GM23338 (cell line): ENCODE measurements around the gene RDH12. TPM values are rescaled to one million over a fixed set of nuclear protein-coding genes. Genes with fewer than 3 reads are reported as not detected.

Source experiments
- ATAC-seq: fragments of 200-7000 bp; cut with Tn5 transposase; 3 replicates; pipeline ENCODE4 v1.9.1; 2020
- DNase-seq: peaks from one replicate; pipeline ENCODE4 v3.0.0-alpha.2; 2015; ENCODE audit warnings: low spot score
- H2AFZ ChIP-seq: fragments of 200-600 bp; sonication (generic); 2 replicates; pipeline ENCODE4 v1.8.0; 2016; ENCODE audit warnings: antibody characterized with exemption, mild to moderate bottlenecking, moderate library complexity
- H3F3A ChIP-seq: fragments of 200-600 bp; sonication (generic); replicated peaks from 2 replicates; pipeline ENCODE4 v1.8.0; 2017; ENCODE audit warnings: antibody characterized with exemption, mixed run types, low read depth
- H3K27ac ChIP-seq: fragments of 200-600 bp; sonication (generic); 2 replicates; pipeline ENCODE4 v1.6.1; 2016; ENCODE audit warnings: low read depth
- H3K27me3 ChIP-seq: fragments of 200-600 bp; sonication (generic); 2 replicates; pipeline ENCODE4 v1.8.0; 2016; ENCODE audit warnings: mild to moderate bottlenecking, mixed run types, moderate library complexity; ENCODE audit not compliant: insufficient read depth
- H3K36me3 ChIP-seq: fragments of 200-600 bp; sonication (generic); 2 replicates; pipeline ENCODE4 v1.8.0; 2016; ENCODE audit warnings: mild to moderate bottlenecking; ENCODE audit not compliant: insufficient read depth
- H3K4me1 ChIP-seq: fragments of 200-600 bp; sonication (generic); 2 replicates; pipeline ENCODE4 v1.8.0; 2016; ENCODE audit warnings: mild to moderate bottlenecking, moderate library complexity; ENCODE audit not compliant: insufficient read depth
- H3K4me2 ChIP-seq: fragments of 200-600 bp; sonication (generic); 2 replicates; pipeline ENCODE4 v1.7.1; 2017; ENCODE audit warnings: mixed run types
- H3K4me3 ChIP-seq: fragments of 200-600 bp; sonication (generic); 2 replicates; pipeline ENCODE4 v1.6.1; 2016; ENCODE audit warnings: mixed run types
- H3K79me2 ChIP-seq: fragments of 200-600 bp; sonication (generic); replicated peaks from 2 replicates; pipeline ENCODE4 v1.8.0; 2017; ENCODE audit warnings: mild to moderate bottlenecking; ENCODE audit not compliant: insufficient read depth
- H3K9me2 ChIP-seq: fragments of 200-600 bp; sonication (generic); 2 replicates; pipeline ENCODE4 v1.8.0; 2017; ENCODE audit not compliant: insufficient read depth
- H4K20me1 ChIP-seq: fragments of 200-600 bp; sonication (generic); replicated peaks from 2 replicates; pipeline ENCODE4 v1.8.0; 2017; ENCODE audit warnings: mild to moderate bottlenecking; ENCODE audit not compliant: insufficient read depth
- H3K27ac Mint-ChIP-seq: 2 replicates; pipeline ENCODE4 v1.8.0; 2020; ENCODE audit warnings: inconsistent platforms, mild to moderate bottlenecking, moderate library complexity, mixed read lengths
- H3K27me3 Mint-ChIP-seq: 3 replicates; pipeline ENCODE4 v1.8.0; 2022; ENCODE audit warnings: low read depth, mild to moderate bottlenecking, moderate library complexity, mixed read lengths, inconsistent platforms; ENCODE audit not compliant: insufficient read depth, poor library complexity
- H3K36me3 Mint-ChIP-seq: 3 replicates; pipeline ENCODE4 v1.8.0; 2021; ENCODE audit warnings: low read depth, mild to moderate bottlenecking, inconsistent platforms, moderate library complexity, mixed read lengths
- H3K4me1 Mint-ChIP-seq: 3 replicates; pipeline ENCODE4 v1.8.0; 2020; ENCODE audit warnings: mild to moderate bottlenecking, inconsistent platforms, mixed read lengths
- H3K4me3 Mint-ChIP-seq: 3 replicates; pipeline ENCODE4 v1.8.0; 2021; ENCODE audit warnings: moderate library complexity, mild to moderate bottlenecking, inconsistent platforms, mixed read lengths
- H3K9me3 Mint-ChIP-seq: 3 replicates; pipeline ENCODE4 v1.8.0; 2020; ENCODE audit warnings: moderate library complexity, mild to moderate bottlenecking, inconsistent platforms, mixed read lengths
- CREB1 ChIP-seq: fragments of 250-450 bp; sonication (Bioruptor Pico); IDR thresholded peaks from 2 replicates; pipeline ENCODE4 v1.5.0; 2020; ENCODE audit warnings: low read depth, mild to moderate bottlenecking, moderate library complexity
- EZH2 ChIP-seq: fragments of 200-600 bp; sonication (generic); IDR thresholded peaks from one replicate; pipeline ENCODE4 v1.8.0; 2017; ENCODE audit warnings: antibody characterized with exemption, mild to moderate bottlenecking, low read depth; ENCODE audit not compliant: unreplicated experiment
- EZH2phosphoT487 ChIP-seq: fragments of 200-600 bp; sonication (generic); IDR thresholded peaks from one replicate; pipeline ENCODE4 v1.8.1; 2018; ENCODE audit warnings: antibody characterized with exemption; ENCODE audit not compliant: unreplicated experiment
- JUNB ChIP-seq: IDR thresholded peaks from one replicate; pipeline ENCODE4 v1.6.1; 2016; ENCODE audit warnings: antibody characterized with exemption; ENCODE audit not compliant: unreplicated experiment
- NANOG ChIP-seq: IDR thresholded peaks from 2 replicates; pipeline ENCODE4 v1.6.1; 2016; ENCODE audit warnings: antibody characterized with exemption, borderline replicate concordance
- POLR2AphosphoS5 ChIP-seq: IDR thresholded peaks from 2 replicates; pipeline ENCODE4 v1.6.1; 2016; ENCODE audit warnings: antibody characterized with exemption, low read depth
- STAT1 ChIP-seq: IDR thresholded peaks from one replicate; pipeline ENCODE4 v1.6.1; 2016; ENCODE audit warnings: antibody characterized with exemption; ENCODE audit not compliant: unreplicated experiment
- ZNF114 ChIP-seq: fragments of 250-450 bp; sonication (Bioruptor Pico); IDR thresholded peaks from 2 replicates; pipeline ENCODE4 v1.5.0; 2020; ENCODE audit warnings: mild to moderate bottlenecking, moderate library complexity
- ZNF331 ChIP-seq: fragments of 250-450 bp; sonication (Bioruptor Pico); IDR thresholded peaks from 2 replicates; pipeline ENCODE4 v1.5.0; 2020; ENCODE audit warnings: low read depth, mild to moderate bottlenecking, moderate library complexity
- ZNF462 ChIP-seq: fragments of 250-450 bp; sonication (Bioruptor Pico); IDR thresholded peaks from 2 replicates; pipeline ENCODE4 v1.5.0; 2020; ENCODE audit warnings: mild to moderate bottlenecking, moderate library complexity
- polyA plus RNA-seq: library from polyadenylated mRNA; unstranded; fragments of >200 nt; fragmentation: Nextera tagmentation; extraction: Ambion mirVana; gene quantifications from 2 replicates; pipeline ENCODE4 v1.2.1, GENCODE V29; 2016
- total RNA-seq: library from RNA; depleted of rRNA; stranded (reverse); fragments of >200 nt; shearing (Covaris generic); gene quantifications from 2 replicates; pipeline ENCODE4 v1.2.3, GENCODE V29; 2014
- TF ChIP-seq, protein P1 (sequence below): IDR thresholded peaks from 2 replicates; pipeline ENCODE4 v1.6.1; 2016; ENCODE audit warnings: antibody characterized with exemption
- TF ChIP-seq, protein P2 (sequence below), 2 experiments: fragments of 200-600 bp in 1 of 2; sonication (generic) in 1 of 2; conservative IDR thresholded peaks; 2 replicates each; pipeline versions ENCODE4 v1.5.1 to v1.6.1; 2016 to 2017; ENCODE audit warnings: antibody characterized with exemption in 2 of 2, low read depth in 2 of 2, mild to moderate bottlenecking in 2 of 2, moderate library complexity in 1 of 2
- TF ChIP-seq, protein P3 (sequence below): IDR thresholded peaks from one replicate; pipeline ENCODE4 v1.6.1; 2018; ENCODE audit warnings: antibody characterized with exemption; ENCODE audit not compliant: unreplicated experiment

Gene RDH12
- total and polyA plus RNA-seq, 2 experiments from 2014 or later: 0.28 to 1.6 TPM

- peaks cover 69% of the 10 kb centered on the region for H3K36me3 Mint-ChIP-seq
Measured at GRCh38 chr14:67776653-67777322, 75.1 kb downstream of the RDH12 start.

More at GRCh38 chr14:67776653-67777322, 75.1 kb downstream of the RDH12 start:
- H3K4me3 Mint-ChIP-seq: no peak overlapping the region
- Histone ChIP-seq H3K4me2 (no peak overlapping the region), H3K4me1 (no peaks in the 10 kb centered on the region), H3K9me2 (no peaks in the 10 kb centered on the region), H3K27me3 (no peaks in the 10 kb centered on the region), H2AFZ (no peak overlapping the region), H4K20me1 (no peaks in the 10 kb centered on the region), H3K4me3 (no peak overlapping the region), H3F3A (no peaks in the 10 kb centered on the region), H3K27ac (no peak overlapping the region), H3K79me2 (no peaks in the 10 kb centered on the region), H3K36me3 (peaks cover 55% of the 10 kb centered on the region)
- DNase-seq (no peak), ATAC-seq (no peak)
- H3K4me1 Mint-ChIP-seq: no peaks in the 10 kb centered on the region
- no peaks in the 10 kb centered on the region for H3K9me3 Mint-ChIP-seq
- H3K27me3 Mint-ChIP-seq: no peaks in the 10 kb centered on the region
- no peak for TF ChIP-seq NANOG
- TF ChIP-seq JUNB: no peak
- TF ChIP-seq, protein P1, sequence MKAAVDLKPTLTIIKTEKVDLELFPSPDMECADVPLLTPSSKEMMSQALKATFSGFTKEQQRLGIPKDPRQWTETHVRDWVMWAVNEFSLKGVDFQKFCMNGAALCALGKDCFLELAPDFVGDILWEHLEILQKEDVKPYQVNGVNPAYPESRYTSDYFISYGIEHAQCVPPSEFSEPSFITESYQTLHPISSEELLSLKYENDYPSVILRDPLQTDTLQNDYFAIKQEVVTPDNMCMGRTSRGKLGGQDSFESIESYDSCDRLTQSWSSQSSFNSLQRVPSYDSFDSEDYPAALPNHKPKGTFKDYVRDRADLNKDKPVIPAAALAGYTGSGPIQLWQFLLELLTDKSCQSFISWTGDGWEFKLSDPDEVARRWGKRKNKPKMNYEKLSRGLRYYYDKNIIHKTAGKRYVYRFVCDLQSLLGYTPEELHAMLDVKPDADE: no peak
- no peak for TF ChIP-seq ZNF114 (CRISPR knock-in tag)
- TF ChIP-seq STAT1: no peak
- TF ChIP-seq ZNF331: no peak
- TF ChIP-seq, protein P2, sequence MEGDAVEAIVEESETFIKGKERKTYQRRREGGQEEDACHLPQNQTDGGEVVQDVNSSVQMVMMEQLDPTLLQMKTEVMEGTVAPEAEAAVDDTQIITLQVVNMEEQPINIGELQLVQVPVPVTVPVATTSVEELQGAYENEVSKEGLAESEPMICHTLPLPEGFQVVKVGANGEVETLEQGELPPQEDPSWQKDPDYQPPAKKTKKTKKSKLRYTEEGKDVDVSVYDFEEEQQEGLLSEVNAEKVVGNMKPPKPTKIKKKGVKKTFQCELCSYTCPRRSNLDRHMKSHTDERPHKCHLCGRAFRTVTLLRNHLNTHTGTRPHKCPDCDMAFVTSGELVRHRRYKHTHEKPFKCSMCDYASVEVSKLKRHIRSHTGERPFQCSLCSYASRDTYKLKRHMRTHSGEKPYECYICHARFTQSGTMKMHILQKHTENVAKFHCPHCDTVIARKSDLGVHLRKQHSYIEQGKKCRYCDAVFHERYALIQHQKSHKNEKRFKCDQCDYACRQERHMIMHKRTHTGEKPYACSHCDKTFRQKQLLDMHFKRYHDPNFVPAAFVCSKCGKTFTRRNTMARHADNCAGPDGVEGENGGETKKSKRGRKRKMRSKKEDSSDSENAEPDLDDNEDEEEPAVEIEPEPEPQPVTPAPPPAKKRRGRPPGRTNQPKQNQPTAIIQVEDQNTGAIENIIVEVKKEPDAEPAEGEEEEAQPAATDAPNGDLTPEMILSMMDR (conservative IDR thresholded peaks at IDR 0.05; ENCODE audit: low read depth in 2 of 2): no peak
- TF ChIP-seq EZH2: no peak
- TF ChIP-seq POLR2AphosphoS5: no peak
- TF ChIP-seq EZH2phosphoT487: no peak
- TF ChIP-seq CREB1 (CRISPR knock-in tag): no peak
- TF ChIP-seq, protein P3, sequence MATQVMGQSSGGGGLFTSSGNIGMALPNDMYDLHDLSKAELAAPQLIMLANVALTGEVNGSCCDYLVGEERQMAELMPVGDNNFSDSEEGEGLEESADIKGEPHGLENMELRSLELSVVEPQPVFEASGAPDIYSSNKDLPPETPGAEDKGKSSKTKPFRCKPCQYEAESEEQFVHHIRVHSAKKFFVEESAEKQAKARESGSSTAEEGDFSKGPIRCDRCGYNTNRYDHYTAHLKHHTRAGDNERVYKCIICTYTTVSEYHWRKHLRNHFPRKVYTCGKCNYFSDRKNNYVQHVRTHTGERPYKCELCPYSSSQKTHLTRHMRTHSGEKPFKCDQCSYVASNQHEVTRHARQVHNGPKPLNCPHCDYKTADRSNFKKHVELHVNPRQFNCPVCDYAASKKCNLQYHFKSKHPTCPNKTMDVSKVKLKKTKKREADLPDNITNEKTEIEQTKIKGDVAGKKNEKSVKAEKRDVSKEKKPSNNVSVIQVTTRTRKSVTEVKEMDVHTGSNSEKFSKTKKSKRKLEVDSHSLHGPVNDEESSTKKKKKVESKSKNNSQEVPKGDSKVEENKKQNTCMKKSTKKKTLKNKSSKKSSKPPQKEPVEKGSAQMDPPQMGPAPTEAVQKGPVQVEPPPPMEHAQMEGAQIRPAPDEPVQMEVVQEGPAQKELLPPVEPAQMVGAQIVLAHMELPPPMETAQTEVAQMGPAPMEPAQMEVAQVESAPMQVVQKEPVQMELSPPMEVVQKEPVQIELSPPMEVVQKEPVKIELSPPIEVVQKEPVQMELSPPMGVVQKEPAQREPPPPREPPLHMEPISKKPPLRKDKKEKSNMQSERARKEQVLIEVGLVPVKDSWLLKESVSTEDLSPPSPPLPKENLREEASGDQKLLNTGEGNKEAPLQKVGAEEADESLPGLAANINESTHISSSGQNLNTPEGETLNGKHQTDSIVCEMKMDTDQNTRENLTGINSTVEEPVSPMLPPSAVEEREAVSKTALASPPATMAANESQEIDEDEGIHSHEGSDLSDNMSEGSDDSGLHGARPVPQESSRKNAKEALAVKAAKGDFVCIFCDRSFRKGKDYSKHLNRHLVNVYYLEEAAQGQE: no peak
- no peak for TF ChIP-seq ZNF462
- no peak overlapping the region for H3K27ac Mint-ChIP-seq
